Thyroid gland (tissue), 4 donors: ENCODE data around the gene ACY1. TPM values are rescaled to one million over a fixed set of nuclear protein-coding genes. Genes with fewer than 3 reads are reported as not detected.

Experiments used
- DNase-seq, 2 donors: peaks; one replicate each; pipeline ENCODE4 v3.0.0-alpha.2; 2019
- H3K27ac ChIP-seq, 3 donors: fragments of 200-600 bp; sonication (generic); 1 replicate in 2 of 3; 2 replicates in 1 of 3; pipeline ENCODE4 v1.5.1; 2016 to 2019; ENCODE audit warnings: mild to moderate bottlenecking in 1 of 3, moderate library complexity in 1 of 3
- H3K27me3 ChIP-seq: fragments of 200-600 bp; sonication (generic); one replicate; pipeline ENCODE4 v1.5.1; 2019
- H3K36me3 ChIP-seq, 2 donors: fragments of 200-600 bp; sonication (generic); one replicate each; pipeline ENCODE4 v1.5.1; 2016 to 2019
- H3K4me1 ChIP-seq, 2 donors: fragments of 200-600 bp; sonication (generic); one replicate each; pipeline ENCODE4 v1.5.1; 2017 to 2019
- H3K4me3 ChIP-seq, 3 donors: fragments of 200-600 bp; sonication (generic); replicated peaks in 1 of 3; 1 replicate in 2 of 3; 2 replicates in 1 of 3; pipeline ENCODE4 v1.5.1; 2016; ENCODE audit warnings: mild to moderate bottlenecking in 1 of 3
- H3K9me3 ChIP-seq: fragments of 200-600 bp; sonication (generic); one replicate; pipeline ENCODE4 v1.5.1; 2017
- CTCF ChIP-seq, 6 experiments: fragments of 200-600 bp in 3 of 6; fragments of 450-650 bp in 3 of 6; sonication (generic) in 3 of 6; IDR thresholded peaks; one replicate each; pipeline ENCODE4 v1.5.1; 2016 to 2019; ENCODE audit warnings: antibody characterized with exemption in 6 of 6, mild to moderate bottlenecking in 2 of 6, inconsistent platforms in 1 of 6, moderate library complexity in 1 of 6
- POLR2A ChIP-seq, 2 donors: fragments of 450-650 bp; IDR thresholded peaks; one replicate each; pipeline ENCODE4 v1.6.1; 2017; ENCODE audit warnings: antibody characterized with exemption in 2 of 2, mild to moderate bottlenecking in 2 of 2, moderate library complexity in 1 of 2
- WGBS, 2 donors: methylation state at CpG; one replicate each; pipeline ENCODE4 v1.1.5; 2017; 5-methylcytosine and 5-hydroxymethylcytosine counted together
- intact Hi-C: fragments of 100-400 bp; cut with DNase I; formaldehyde crosslinking; loops from one replicate; pipeline ENCODE4 v1.15.1; 2023
- total RNA-seq, 4 donors: library from RNA; depleted of rRNA; stranded (reverse); fragments of >200 nt; gene quantifications; one replicate each; pipeline ENCODE4 v1.2.3, GENCODE V29; 2016

The ACY1 gene
- total RNA-seq, 4 donors from 2014 or later, result 34.9 to 98.8 (median 77.6) TPM

- intact Hi-C loops, result no loop called here
- Histone ChIP-seq H3K27ac (no peak overlapping the region), H3K4me1 (no peaks in the 10 kb centered on the region), H3K36me3 (no peaks in the 10 kb centered on the region), H3K9me3 (no peaks in the 10 kb centered on the region), H3K27me3 (no peaks in the 10 kb centered on the region), H3K4me3 (no peak overlapping the region)
- no peak for DNase-seq
- TF ChIP-seq POLR2A (IDR thresholded peaks at IDR 0.05), result no peak
- no peak for TF ChIP-seq CTCF (IDR thresholded peaks at IDR 0.05)
- 66 to 72% methylated on average over 2 to 6 of the region's 7 CpGs for WGBS, 2 donors
Measured at GRCh38 chr3:52012699-52013098, 29.4 kb downstream of the ACY1 start.

GRCh38 chr3:52013802-52014598 is 30.7 kb downstream of the ACY1 start:
- H3K27ac ChIP-seq, result no peak overlapping the region
- H3K4me1 ChIP-seq, result no peaks in the 10 kb centered on the region
- intact Hi-C loops, result no loop called here
- 75 to 77% methylated on average over 6 of the region's 6 CpGs for WGBS, 2 donors
- DNase-seq, result no peak
- TF ChIP-seq POLR2A (IDR thresholded peaks at IDR 0.05) (no peak), CTCF (IDR thresholded peaks at IDR 0.05) (no peak)
- no peaks in the 10 kb centered on the region for H3K9me3 ChIP-seq
- H3K4me3 ChIP-seq, result no peak overlapping the region
- no peaks in the 10 kb centered on the region for H3K27me3 ChIP-seq
- no peaks in the 10 kb centered on the region for H3K36me3 ChIP-seq

- no peaks in the 10 kb centered on the region for H3K4me1 ChIP-seq
- no peaks in the 10 kb centered on the region for H3K27me3 ChIP-seq
- H3K4me3 ChIP-seq, result no peak overlapping the region
- no peaks in the 10 kb centered on the region for H3K9me3 ChIP-seq
- intact Hi-C loops, result no loop called here
- WGBS, 2 donors, result 80 to 100% methylated on average over 3 to 8 of the region's 8 CpGs
- no peak for DNase-seq
- no peaks in the 10 kb centered on the region for H3K36me3 ChIP-seq
- no peak overlapping the region for H3K27ac ChIP-seq
- TF ChIP-seq POLR2A (IDR thresholded peaks at IDR 0.05), result no peak
- TF ChIP-seq CTCF (IDR thresholded peaks at IDR 0.05), result no peak
Measured at GRCh38 chr3:52014613-52015012, 31.3 kb downstream of the ACY1 start.

GRCh38 chr3:52015438-52016228 is 32.3 kb downstream of the ACY1 start:
- H3K4me3 ChIP-seq, result no peak overlapping the region
- DNase-seq, result no peak
- TF ChIP-seq CTCF (IDR thresholded peaks at IDR 0.05), result no peak
- no peak for TF ChIP-seq POLR2A (IDR thresholded peaks at IDR 0.05)
- H3K27me3 ChIP-seq, result no peaks in the 10 kb centered on the region
- intact Hi-C loops, result no loop called here
- H3K9me3 ChIP-seq, result no peaks in the 10 kb centered on the region
- no peaks in the 10 kb centered on the region for H3K36me3 ChIP-seq
- H3K4me1 ChIP-seq, result peaks cover 0 to under 1% of the 10 kb centered on the region in 2 donors
- H3K27ac ChIP-seq, result no peak overlapping the region
- WGBS, 2 donors, result 87 to 93% methylated on average over 12 to 13 of the region's 13 CpGs

- no peak for TF ChIP-seq CTCF (IDR thresholded peaks at IDR 0.05)
- TF ChIP-seq POLR2A (IDR thresholded peaks at IDR 0.05), result no peak
- H3K27ac ChIP-seq, result no peak overlapping the region
Measured at GRCh38 chr3:52017586-52017985, 34.3 kb downstream of the ACY1 start.

More at GRCh38 chr3:52017586-52017985, 34.3 kb downstream of the ACY1 start:
- H3K9me3 ChIP-seq, result no peaks in the 10 kb centered on the region
- H3K27me3 ChIP-seq, result no peaks in the 10 kb centered on the region
- intact Hi-C loops, result no loop called here
- H3K4me1 ChIP-seq, result peaks cover 0 to 20% of the 10 kb centered on the region in 2 donors
- WGBS, 2 donors, result 79 to 88% methylated on average over 9 to 11 of the region's 11 CpGs
- no peak for DNase-seq
- H3K36me3 ChIP-seq, result no peaks in the 10 kb centered on the region
- H3K4me3 ChIP-seq, result no peak overlapping the region
